GM12878 (cell line): ENCODE measurements around the gene ERCC1.

ENCODE experiments used
- KDM1A ChIP-seq: fragments of 200-600 bp; sonication (generic); IDR thresholded peaks from 2 replicates; pipeline ENCODE4 v1.6.1; 2016; ENCODE audit warnings: borderline replicate concordance
- SPI1 ChIP-seq: IDR thresholded peaks from 2 replicates; pipeline ENCODE4 v1.6.1; 2011; ENCODE audit warnings: low read depth, mild to moderate bottlenecking, low read length, moderate library complexity, borderline replicate concordance; ENCODE audit not compliant: insufficient read depth
- TF ChIP-seq, protein P1 (sequence below), 3 experiments: IDR thresholded peaks in 2 of 3; conservative IDR thresholded peaks in 1 of 3; 2 replicates each; pipeline ENCODE4 v1.5.1; 2011; ENCODE audit warnings: low read depth in 3 of 3, low read length in 3 of 3, mild to moderate bottlenecking in 3 of 3, control low read depth in 2 of 3, moderate library complexity in 2 of 3, inconsistent platforms in 1 of 3, mixed read lengths in 1 of 3; ENCODE audit not compliant: control insufficient read depth in 2 of 3, insufficient read depth in 1 of 3; ENCODE audit errors: extremely low read depth in 1 of 3

DNA sequence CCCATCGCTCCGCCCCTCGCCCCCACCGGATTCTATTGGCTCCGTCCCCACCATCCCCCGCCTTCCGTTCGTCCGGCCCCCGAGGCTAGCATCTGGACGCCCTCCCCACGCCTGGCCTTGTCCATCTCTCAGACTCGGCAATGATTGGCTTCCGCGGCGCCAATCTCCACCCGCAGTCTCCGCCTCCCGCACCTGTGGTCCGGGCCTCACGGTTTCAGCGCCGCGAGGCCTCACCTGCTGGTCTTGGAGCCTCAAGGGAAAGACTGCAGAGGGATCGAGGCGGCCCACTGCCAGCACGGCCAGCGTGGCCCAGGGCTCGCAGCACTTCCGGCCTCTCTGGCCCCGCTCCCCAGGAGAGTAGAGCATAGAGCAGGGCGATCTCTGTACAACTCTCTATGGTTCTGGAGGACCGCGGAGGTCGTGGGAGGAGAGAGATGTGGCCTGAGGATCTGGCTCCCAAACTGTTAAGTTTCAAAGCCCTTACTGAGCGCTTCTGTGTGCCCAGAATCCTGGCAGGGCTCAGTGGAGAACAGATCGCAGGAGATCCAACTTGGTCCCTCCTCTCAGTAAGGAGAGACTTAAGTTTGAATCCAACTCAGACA lies at the start of gene ERCC1:
- TF ChIP-seq, protein P1, sequence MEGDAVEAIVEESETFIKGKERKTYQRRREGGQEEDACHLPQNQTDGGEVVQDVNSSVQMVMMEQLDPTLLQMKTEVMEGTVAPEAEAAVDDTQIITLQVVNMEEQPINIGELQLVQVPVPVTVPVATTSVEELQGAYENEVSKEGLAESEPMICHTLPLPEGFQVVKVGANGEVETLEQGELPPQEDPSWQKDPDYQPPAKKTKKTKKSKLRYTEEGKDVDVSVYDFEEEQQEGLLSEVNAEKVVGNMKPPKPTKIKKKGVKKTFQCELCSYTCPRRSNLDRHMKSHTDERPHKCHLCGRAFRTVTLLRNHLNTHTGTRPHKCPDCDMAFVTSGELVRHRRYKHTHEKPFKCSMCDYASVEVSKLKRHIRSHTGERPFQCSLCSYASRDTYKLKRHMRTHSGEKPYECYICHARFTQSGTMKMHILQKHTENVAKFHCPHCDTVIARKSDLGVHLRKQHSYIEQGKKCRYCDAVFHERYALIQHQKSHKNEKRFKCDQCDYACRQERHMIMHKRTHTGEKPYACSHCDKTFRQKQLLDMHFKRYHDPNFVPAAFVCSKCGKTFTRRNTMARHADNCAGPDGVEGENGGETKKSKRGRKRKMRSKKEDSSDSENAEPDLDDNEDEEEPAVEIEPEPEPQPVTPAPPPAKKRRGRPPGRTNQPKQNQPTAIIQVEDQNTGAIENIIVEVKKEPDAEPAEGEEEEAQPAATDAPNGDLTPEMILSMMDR (IDR thresholded peaks at IDR 0.05 in 2 of 3, conservative IDR thresholded peaks at IDR 0.05 in 1 of 3; ENCODE audit: control insufficient read depth in 2 of 3, extremely low read depth in 1 of 3, insufficient read depth in 1 of 3, low read depth in 3 of 3, low read length in 3 of 3) = no peak
- no peak for TF ChIP-seq KDM1A
- no peak for TF ChIP-seq SPI1
